Mesendoderm (in vitro differentiated cells): ENCODE results near the gene BICD1.

Experiments
- DNase-seq: peaks from one replicate; pipeline ENCODE4 v3.0.0; 2013
- H2AK5ac ChIP-seq: 2 replicates; pipeline ENCODE4 v1.6.1; 2013; ENCODE audit warnings: low read length, inconsistent platforms
- H2BK120ac ChIP-seq: 2 replicates; pipeline ENCODE4 v1.6.1; 2013; ENCODE audit warnings: low read depth, mild to moderate bottlenecking, low read length, moderate library complexity, mixed read lengths
- H2BK15ac ChIP-seq: replicated peaks from 2 replicates; pipeline ENCODE4 v1.6.1; 2013; ENCODE audit warnings: low read depth, mild to moderate bottlenecking, moderate library complexity
- H2BK5ac ChIP-seq: 2 replicates; pipeline ENCODE4 v1.6.1; 2013; ENCODE audit warnings: low read length, inconsistent platforms
- H3K18ac ChIP-seq: 2 replicates; pipeline ENCODE4 v1.6.1; 2013; ENCODE audit warnings: mild to moderate bottlenecking, low read length, mixed read lengths
- H3K23ac ChIP-seq: one replicate; pipeline ENCODE4 v1.6.1; 2013; ENCODE audit warnings: low read length
- H3K27ac ChIP-seq: 2 replicates; pipeline ENCODE4 v1.5.1; 2013; ENCODE audit warnings: low read depth, mild to moderate bottlenecking, inconsistent platforms, low read length, moderate library complexity
- H3K27me3 ChIP-seq: 2 replicates; pipeline ENCODE4 v1.6.1; 2013; ENCODE audit warnings: low read length, control low read depth, mild to moderate bottlenecking, inconsistent platforms; ENCODE audit not compliant: insufficient read depth, poor library complexity
- H3K36me3 ChIP-seq: 2 replicates; pipeline ENCODE4 v1.6.1; 2013; ENCODE audit warnings: low read length, inconsistent platforms; ENCODE audit not compliant: control insufficient read depth, insufficient read depth
- H3K4ac ChIP-seq: one replicate; pipeline ENCODE4 v1.6.1; 2013; ENCODE audit warnings: low read depth, mild to moderate bottlenecking, low read length, moderate library complexity
- H3K4me1 ChIP-seq: 2 replicates; pipeline ENCODE4 v1.6.1; 2013; ENCODE audit warnings: low read depth, low read length, inconsistent platforms; ENCODE audit not compliant: control insufficient read depth
- H3K4me2 ChIP-seq: 2 replicates; pipeline ENCODE4 v1.6.1; 2013; ENCODE audit warnings: low read length
- H3K4me3 ChIP-seq: 2 replicates; pipeline ENCODE4 v1.5.1; 2013; ENCODE audit warnings: mild to moderate bottlenecking, low read length
- H3K56ac ChIP-seq: one replicate; pipeline ENCODE4 v1.6.1; 2013; ENCODE audit warnings: low read length
- H3K79me1 ChIP-seq: 2 replicates; pipeline ENCODE4 v1.6.1; 2013; ENCODE audit warnings: low read length, inconsistent platforms
- H3K79me2 ChIP-seq: 2 replicates; pipeline ENCODE4 v1.6.1; 2013; ENCODE audit warnings: mild to moderate bottlenecking, low read length; ENCODE audit not compliant: control insufficient read depth, insufficient read depth
- H3K9ac ChIP-seq: 2 replicates; pipeline ENCODE4 v1.6.1; 2013; ENCODE audit warnings: low read length, inconsistent platforms
- H4K5ac ChIP-seq: one replicate; pipeline ENCODE4 v1.6.1; 2013; ENCODE audit warnings: low read length
- H4K8ac ChIP-seq: one replicate; pipeline ENCODE4 v1.6.1; 2013; ENCODE audit warnings: low read depth, mild to moderate bottlenecking, control low read depth, low read length, moderate library complexity
- WGBS: extraction: QIAGEN DNeasy Blood & Tissue Kit; methylation state at CpG from one replicate; pipeline ENCODE4 v1.1.7; 2013; ENCODE audit warnings: low lambda C conversion rate, missing lambda C conversion rate; ENCODE audit not compliant: insufficient coverage; ENCODE audit errors: extremely low coverage; 5-methylcytosine and 5-hydroxymethylcytosine counted together

BICD1 gene

GRCh38 chr12:32235251-32235650 is 128.6 kb downstream of the BICD1 start:
- Histone ChIP-seq H3K4me1 (peaks cover 3% of the 10 kb centered on the region), H2AK5ac (no peak overlapping the region), H3K4me2 (no peak overlapping the region), H3K27me3 (no peaks in the 10 kb centered on the region), H3K9ac (no peak overlapping the region), H3K4me3 (no peak overlapping the region), H4K5ac (no peak overlapping the region), H2BK15ac (no peak overlapping the region), H4K8ac (no peak overlapping the region), H3K23ac (no peak overlapping the region), H3K79me2 (peaks cover 2% of the 10 kb centered on the region), H3K36me3 (no peaks in the 10 kb centered on the region), H2BK120ac (no peak overlapping the region), H3K4ac (no peak overlapping the region), H3K27ac (no peak overlapping the region), H3K56ac (no peak overlapping the region), H3K18ac (no peak overlapping the region), H2BK5ac (no peak overlapping the region), H3K79me1 (peaks cover 5% of the 10 kb centered on the region)
- no CpG with 5 or more reads among the region's 2 CpGs for WGBS
- DNase-seq = no peak

DNA sequence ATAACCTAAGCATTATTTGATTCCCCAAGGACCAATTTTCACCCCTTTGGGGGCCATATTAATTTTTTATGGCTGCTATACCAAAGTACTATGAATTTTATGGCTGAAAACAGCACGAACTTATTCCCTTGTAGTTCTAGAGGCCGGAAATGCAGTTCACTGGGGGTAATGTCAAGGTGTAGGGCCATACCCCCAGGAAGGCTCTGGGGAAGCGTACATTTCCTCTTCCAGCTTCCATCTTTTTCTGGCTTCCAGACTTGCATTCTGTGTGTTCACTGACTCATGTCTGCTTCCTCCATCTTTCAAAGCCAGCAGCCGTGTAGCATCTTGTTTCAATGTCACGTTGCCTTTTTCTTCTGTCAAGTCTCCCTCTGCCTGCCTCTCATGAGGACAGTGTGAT is 133.5 kb downstream of the BICD1 start:
- DNase-seq = no peak
- Histone ChIP-seq H3K4me1 (no peaks in the 10 kb centered on the region), H3K79me1 (peaks cover 1% of the 10 kb centered on the region)

DNA sequence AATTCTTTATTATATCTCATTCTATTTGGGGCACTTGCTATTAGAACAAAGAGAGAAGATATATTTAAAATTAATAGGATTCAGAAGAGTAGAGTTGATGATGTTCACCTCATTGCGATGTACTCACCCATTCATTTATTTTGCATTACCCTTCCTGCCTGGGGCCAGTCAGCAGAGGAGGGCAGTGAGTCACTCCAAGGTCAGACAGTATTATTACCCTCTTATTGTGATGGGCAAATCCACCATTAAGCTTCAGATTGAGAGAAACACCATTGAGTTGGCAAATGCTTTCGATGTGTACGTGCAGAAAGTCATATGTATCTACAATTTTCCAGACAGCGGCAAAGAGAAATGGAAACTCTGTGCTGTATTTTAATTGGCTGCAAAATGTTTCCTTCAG is 134.2 kb downstream of the BICD1 start:
- Histone ChIP-seq H3K56ac (no peak overlapping the region), H3K79me1 (peaks cover 1% of the 10 kb centered on the region), H2BK120ac (no peak overlapping the region), H2BK5ac (no peak overlapping the region), H3K18ac (no peak overlapping the region), H2BK15ac (no peak overlapping the region), H3K9ac (no peak overlapping the region), H4K5ac (no peak overlapping the region), H4K8ac (no peak overlapping the region), H3K36me3 (no peaks in the 10 kb centered on the region), H3K4me3 (no peak overlapping the region), H3K4ac (no peak overlapping the region), H3K79me2 (no peaks in the 10 kb centered on the region), H3K27me3 (no peaks in the 10 kb centered on the region), H3K27ac (no peak overlapping the region), H3K23ac (no peak overlapping the region), H3K4me2 (no peak overlapping the region), H3K4me1 (no peaks in the 10 kb centered on the region), H2AK5ac (no peak overlapping the region)
- WGBS = no CpG with 5 or more reads among the region's 4 CpGs
- DNase-seq = no peak

More for the DNA sequence above, 133.5 kb downstream of the BICD1 start:
- H3K56ac ChIP-seq = no peak overlapping the region
- no peak overlapping the region for H3K4me3 ChIP-seq
- H4K5ac ChIP-seq = no peak overlapping the region
- no peaks in the 10 kb centered on the region for H3K79me2 ChIP-seq
- H4K8ac ChIP-seq = no peak overlapping the region
- H2BK120ac ChIP-seq = no peak overlapping the region
- no peak overlapping the region for H3K4ac ChIP-seq
- H2AK5ac ChIP-seq = no peak overlapping the region
- no peak overlapping the region for H2BK5ac ChIP-seq
- H3K27me3 ChIP-seq = no peaks in the 10 kb centered on the region
- H3K27ac ChIP-seq = no peak overlapping the region
- no peak overlapping the region for H3K23ac ChIP-seq
- no CpG with 5 or more reads among the region's 5 CpGs for WGBS
- H2BK15ac ChIP-seq = no peak overlapping the region
- no peak overlapping the region for H3K4me2 ChIP-seq
- H3K9ac ChIP-seq = no peak overlapping the region
- no peaks in the 10 kb centered on the region for H3K36me3 ChIP-seq
- H3K18ac ChIP-seq = no peak overlapping the region

DNA sequence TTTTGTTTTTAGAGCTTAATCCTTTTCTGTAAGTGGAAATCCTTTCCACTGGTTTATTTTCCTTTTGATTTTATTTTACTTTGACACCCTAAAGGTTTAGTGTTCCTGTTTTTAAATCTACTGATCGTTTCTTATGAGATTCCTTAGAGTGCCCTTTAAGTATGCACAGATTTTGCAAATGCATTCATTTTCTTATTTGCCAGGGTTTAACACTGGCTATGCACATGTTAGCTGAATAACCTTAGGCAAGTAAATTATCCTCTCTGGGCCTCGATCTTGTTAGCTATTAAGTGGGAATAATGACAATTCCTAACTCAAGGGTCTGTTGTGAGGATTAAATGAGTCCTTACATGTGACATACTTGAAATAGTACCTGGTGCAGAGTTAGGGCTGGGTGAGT is 136.0 kb downstream of the BICD1 start:
- no peaks in the 10 kb centered on the region for H3K27me3 ChIP-seq
- no peak overlapping the region for H2AK5ac ChIP-seq
- H4K8ac ChIP-seq = no peak overlapping the region
- no peaks in the 10 kb centered on the region for H3K4me1 ChIP-seq
- H3K36me3 ChIP-seq = no peaks in the 10 kb centered on the region
- no peak overlapping the region for H3K27ac ChIP-seq
- no CpG with 5 or more reads among the region's 2 CpGs for WGBS
- no peak overlapping the region for H3K4ac ChIP-seq
- H3K23ac ChIP-seq = no peak overlapping the region
- no peak overlapping the region for H2BK5ac ChIP-seq
- H3K18ac ChIP-seq = no peak overlapping the region
- H2BK15ac ChIP-seq = no peak overlapping the region
- H3K4me3 ChIP-seq = no peak overlapping the region
- DNase-seq = no peak
- H3K79me1 ChIP-seq = no peaks in the 10 kb centered on the region
- no peak overlapping the region for H3K4me2 ChIP-seq
- H2BK120ac ChIP-seq = no peak overlapping the region
- no peak overlapping the region for H3K9ac ChIP-seq
- H3K56ac ChIP-seq = no peak overlapping the region
- H4K5ac ChIP-seq = no peak overlapping the region
- H3K79me2 ChIP-seq = no peaks in the 10 kb centered on the region

DNA sequence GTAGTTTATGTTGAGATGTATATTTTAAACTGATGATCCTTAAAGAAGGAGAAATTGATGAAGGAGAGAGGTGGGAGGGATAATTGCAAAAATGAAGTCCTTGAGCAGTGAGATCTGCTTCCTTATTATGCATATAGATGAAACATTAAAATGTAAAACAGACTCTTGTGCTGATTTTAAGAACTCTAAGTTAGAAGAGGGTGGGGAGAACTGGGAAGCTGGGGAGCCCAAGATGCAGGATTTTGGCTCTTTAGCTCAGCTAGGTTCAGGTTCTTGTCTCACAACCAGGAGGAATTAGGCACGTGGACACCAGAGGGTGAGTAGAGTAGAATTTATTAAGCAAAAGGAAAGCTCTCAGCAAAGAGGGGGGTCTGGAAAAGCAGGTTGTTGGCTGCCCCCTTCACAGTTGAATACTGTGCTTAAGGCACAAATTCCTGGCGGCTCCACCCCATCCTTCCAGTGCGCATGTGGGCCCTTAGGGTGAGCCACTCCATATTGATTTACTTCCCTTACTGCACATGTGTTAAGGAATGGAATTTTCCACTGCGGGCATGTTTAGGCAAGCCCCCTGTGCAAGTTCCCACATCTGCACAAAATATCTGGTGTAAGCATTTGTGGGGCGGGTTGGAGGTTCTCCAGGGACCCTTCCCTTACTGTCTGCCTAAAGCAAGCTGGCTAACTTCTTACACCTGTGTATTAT is 141.9 kb downstream of the BICD1 start:
- Histone ChIP-seq H3K4me3 (no peak overlapping the region), H3K9ac (no peak overlapping the region), H3K18ac (no peak overlapping the region), H3K4ac (no peak overlapping the region), H3K27ac (peak overlapping the region; percentile 61), H2BK120ac (no peak overlapping the region), H3K56ac (no peak overlapping the region), H3K79me1 (peaks cover 6% of the 10 kb centered on the region), H3K4me1 (no peaks in the 10 kb centered on the region), H4K8ac (peak overlapping the region; percentile 99), H3K36me3 (no peaks in the 10 kb centered on the region), H2BK5ac (no peak overlapping the region), H3K4me2 (no peak overlapping the region), H3K23ac (no peak overlapping the region), H3K27me3 (no peaks in the 10 kb centered on the region), H2AK5ac (no peak overlapping the region), H4K5ac (no peak overlapping the region), H3K79me2 (no peaks in the 10 kb centered on the region), H2BK15ac (no peak overlapping the region)
- no CpG with 5 or more reads among the region's 5 CpGs for WGBS
- no peak for DNase-seq

GRCh38 chr12:32249777-32250176 is 143.1 kb downstream of the BICD1 start:
- no peak overlapping the region for H3K18ac ChIP-seq
- H3K79me1 ChIP-seq = peaks cover 6% of the 10 kb centered on the region
- H3K4me2 ChIP-seq = no peak overlapping the region
- no peak overlapping the region for H3K27ac ChIP-seq
- no peak overlapping the region for H3K9ac ChIP-seq
- WGBS = no CpG with 5 or more reads among the region's 2 CpGs
- H3K36me3 ChIP-seq = no peaks in the 10 kb centered on the region
- no peak overlapping the region for H3K4ac ChIP-seq
- H3K4me1 ChIP-seq = no peaks in the 10 kb centered on the region
- H2BK120ac ChIP-seq = no peak overlapping the region
- no peak overlapping the region for H2BK5ac ChIP-seq
- H3K79me2 ChIP-seq = no peaks in the 10 kb centered on the region
- no peak overlapping the region for H3K4me3 ChIP-seq
- DNase-seq = no peak
- no peak overlapping the region for H2AK5ac ChIP-seq
- no peak overlapping the region for H4K5ac ChIP-seq
- no peak overlapping the region for H2BK15ac ChIP-seq
- no peaks in the 10 kb centered on the region for H3K27me3 ChIP-seq
- H4K8ac ChIP-seq = no peak overlapping the region
- H3K23ac ChIP-seq = no peak overlapping the region
- H3K56ac ChIP-seq = no peak overlapping the region
